SH-SY5Y (cell line): ENCODE results near the gene SCAPER.

Experiments
- GATA2 ChIP-seq: IDR thresholded peaks from 2 replicates; pipeline ENCODE4 v1.6.1; 2011; ENCODE audit warnings: mild to moderate bottlenecking, low read depth, low read length
- GATA3 ChIP-seq: IDR thresholded peaks from 2 replicates; pipeline ENCODE4 v1.6.1; 2011; ENCODE audit warnings: low read depth, mild to moderate bottlenecking, low read length, moderate library complexity

The SCAPER gene

GRCh38 chr15:76829939-76830338 lies 75.2 kb downstream of the SCAPER start:
- TF ChIP-seq GATA3: no peak
- TF ChIP-seq GATA2: no peak

- TF ChIP-seq GATA2 (no peak), GATA3 (no peak)
Measured at GRCh38 chr15:76823890-76824289, 81.2 kb downstream of the SCAPER start.

- TF ChIP-seq GATA3: no peak
- no peak for TF ChIP-seq GATA2
Measured at GRCh38 chr15:76823303-76823702, 81.8 kb downstream of the SCAPER start.

- TF ChIP-seq GATA2 (no peak), GATA3 (no peak)
Measured at GRCh38 chr15:76815421-76815820, 89.7 kb downstream of the SCAPER start.

GRCh38 chr15:76812381-76812780 lies 92.8 kb downstream of the SCAPER start:
- TF ChIP-seq GATA3 (no peak), GATA2 (no peak)

- TF ChIP-seq GATA3: no peak
- no peak for TF ChIP-seq GATA2
Measured at GRCh38 chr15:76809412-76810103, 95.6 kb downstream of the SCAPER start.

- TF ChIP-seq GATA3: no peak
- no peak for TF ChIP-seq GATA2
Measured at GRCh38 chr15:76803049-76803571, 102.0 kb downstream of the SCAPER start.

GRCh38 chr15:76802411-76802810 lies 102.7 kb downstream of the SCAPER start:
- TF ChIP-seq GATA3 (no peak), GATA2 (peak; percentile 23; the same call in 1 of the 2 replicates)

- TF ChIP-seq GATA2 (no peak), GATA3 (no peak)
Measured at GRCh38 chr15:76799760-76800159, 105.4 kb downstream of the SCAPER start.

GRCh38 chr15:76795217-76795616 lies 109.9 kb downstream of the SCAPER start:
- no peak for TF ChIP-seq GATA2

GRCh38 chr15:76793162-76793561 lies 112.0 kb downstream of the SCAPER start:
- TF ChIP-seq GATA2 (no peak), GATA3 (no peak)

GRCh38 chr15:76791511-76791910 lies 113.6 kb downstream of the SCAPER start:
- no peak for TF ChIP-seq GATA3
- no peak for TF ChIP-seq GATA2

- TF ChIP-seq GATA3 (no peak), GATA2 (no peak)
Measured at GRCh38 chr15:76787273-76787672, 117.9 kb downstream of the SCAPER start.

GRCh38 chr15:76776969-76777368 lies 128.2 kb downstream of the SCAPER start:
- TF ChIP-seq GATA3 (no peak), GATA2 (no peak)

GRCh38 chr15:76776480-76776879 lies 128.7 kb downstream of the SCAPER start:
- no peak for TF ChIP-seq GATA2
- no peak for TF ChIP-seq GATA3

GRCh38 chr15:76773234-76773633 lies 131.9 kb downstream of the SCAPER start:
- TF ChIP-seq GATA3: no peak

GRCh38 chr15:76772776-76773175 lies 132.4 kb downstream of the SCAPER start:
- TF ChIP-seq GATA2: no peak
- TF ChIP-seq GATA3: no peak
